Mesothelial cell of epicardium (in vitro differentiated cells): ENCODE data around the gene STK38L. TPM values are rescaled to one million over a fixed set of nuclear protein-coding genes. Genes with fewer than 3 reads are reported as not detected.

Experiments used
- DNase-seq, 2 experiments: peaks; one replicate each; pipeline ENCODE4 v3.0.0; 2021; ENCODE audit warnings: low spot score in 2 of 2; ENCODE audit not compliant: unreplicated experiment in 2 of 2
- H3K27ac Mint-ChIP-seq: 2 replicates; pipeline ENCODE4 v1.8.0; 2021; ENCODE audit warnings: mixed read lengths
- H3K27me3 Mint-ChIP-seq: 2 replicates; pipeline ENCODE4 v1.8.0; 2021; ENCODE audit warnings: low read depth, mixed read lengths
- H3K36me3 Mint-ChIP-seq: 2 replicates; pipeline ENCODE4 v1.8.0; 2021; ENCODE audit warnings: mixed read lengths
- H3K4me1 Mint-ChIP-seq: 2 replicates; pipeline ENCODE4 v1.8.0; 2021; ENCODE audit warnings: mixed read lengths
- H3K4me3 Mint-ChIP-seq: 2 replicates; pipeline ENCODE4 v1.8.0; 2021; ENCODE audit warnings: mild to moderate bottlenecking, moderate library complexity, mixed read lengths
- H3K9me3 Mint-ChIP-seq: 2 replicates; pipeline ENCODE4 v1.8.0; 2021; ENCODE audit warnings: mixed read lengths
- CTCF ChIP-seq: fragments of 200-600 bp; sonication (generic); IDR thresholded peaks from one replicate; pipeline ENCODE4 v1.5.0; 2021; ENCODE audit warnings: antibody characterized with exemption; ENCODE audit not compliant: unreplicated experiment
- total RNA-seq: library from RNA; stranded (reverse); gene quantifications from 3 replicates; pipeline ENCODE4 v1.2.1, GENCODE V29; 2021

STK38L gene
- total RNA-seq, 1 donor from 2014 or later = 48.2 TPM

DNA sequence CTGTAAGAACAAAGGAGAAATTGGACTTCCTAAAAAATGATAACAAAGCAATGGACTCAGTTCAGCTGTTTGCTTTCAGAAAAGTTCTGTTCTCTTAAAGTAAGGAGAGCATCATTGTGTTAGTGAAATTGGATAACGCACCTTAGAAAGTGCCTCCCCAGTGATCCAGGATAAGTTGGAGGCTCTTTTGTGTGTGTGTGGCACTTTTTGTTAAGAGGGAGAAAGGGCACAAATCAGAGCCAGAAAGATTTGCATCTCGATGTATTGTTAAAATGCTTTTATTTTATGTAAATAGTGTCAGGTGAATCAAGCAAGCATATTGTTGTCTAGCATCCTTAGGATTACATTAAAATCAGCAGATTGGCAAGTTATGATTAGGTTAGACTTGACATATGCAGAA is 2.1 kb downstream of the STK38L start:
- H3K36me3 Mint-ChIP-seq = peaks cover 3% of the 10 kb centered on the region
- no peak for TF ChIP-seq CTCF
- H3K4me1 Mint-ChIP-seq = peaks cover 26% of the 10 kb centered on the region
- H3K4me3 Mint-ChIP-seq = peak overlapping the region; percentile 99
- DNase-seq = no peak
- H3K9me3 Mint-ChIP-seq = no peaks in the 10 kb centered on the region
- H3K27ac Mint-ChIP-seq = peak overlapping the region; percentile 81
- H3K27me3 Mint-ChIP-seq = no peaks in the 10 kb centered on the region

- H3K4me1 Mint-ChIP-seq = peaks cover 26% of the 10 kb centered on the region
- no peaks in the 10 kb centered on the region for H3K27me3 Mint-ChIP-seq
- DNase-seq = no peak
- peak overlapping the region; percentile 3 for H3K27ac Mint-ChIP-seq
- no peak for TF ChIP-seq CTCF
- H3K4me3 Mint-ChIP-seq = peak overlapping the region; percentile 14
- H3K36me3 Mint-ChIP-seq = peaks cover 3% of the 10 kb centered on the region
- H3K9me3 Mint-ChIP-seq = no peaks in the 10 kb centered on the region
Observed at GRCh38 chr12:27246774-27247173, 2.7 kb downstream of the STK38L start.

- no peak for DNase-seq
- Mint-ChIP-seq H3K9me3 (peaks cover 8% of the 10 kb centered on the region), H3K4me3 (no peak overlapping the region), H3K36me3 (peaks cover 11% of the 10 kb centered on the region), H3K27ac (no peak overlapping the region), H3K4me1 (peaks cover 11% of the 10 kb centered on the region), H3K27me3 (no peaks in the 10 kb centered on the region)
- no peak for TF ChIP-seq CTCF
Observed at GRCh38 chr12:27252934-27253333, 8.8 kb downstream of the STK38L start.

- DNase-seq = no peak
- no peak for TF ChIP-seq CTCF
- Mint-ChIP-seq H3K27me3 (no peaks in the 10 kb centered on the region), H3K4me3 (no peak overlapping the region), H3K4me1 (peaks cover 7% of the 10 kb centered on the region), H3K27ac (no peak overlapping the region), H3K36me3 (peaks cover 8% of the 10 kb centered on the region), H3K9me3 (peaks cover 8% of the 10 kb centered on the region)
Observed at GRCh38 chr12:27253347-27253746, 9.3 kb downstream of the STK38L start.

DNA sequence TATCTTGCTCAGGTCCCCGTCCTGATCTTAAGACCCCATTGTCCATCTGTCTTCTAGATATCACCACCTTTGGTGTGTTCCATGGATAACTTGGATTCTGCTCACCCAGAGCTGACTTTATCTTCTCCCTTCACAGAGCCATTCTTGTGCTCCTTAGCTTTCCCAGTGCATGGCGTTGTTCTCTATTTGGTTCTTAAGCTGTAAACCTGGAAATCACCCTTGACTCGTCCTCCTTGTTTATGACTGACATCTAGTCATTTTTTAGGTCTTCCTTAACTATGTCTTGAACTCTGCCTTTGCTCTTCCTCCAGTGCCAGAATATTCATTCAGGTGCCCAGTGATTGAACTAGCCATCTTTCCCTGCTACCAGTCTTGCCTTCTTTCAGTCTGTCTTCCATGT is 11.7 kb downstream of the STK38L start:
- Mint-ChIP-seq H3K36me3 (peaks cover 8% of the 10 kb centered on the region), H3K4me3 (no peak overlapping the region), H3K27me3 (no peaks in the 10 kb centered on the region), H3K27ac (no peak overlapping the region), H3K9me3 (peaks cover 8% of the 10 kb centered on the region), H3K4me1 (peaks cover 23% of the 10 kb centered on the region)
- no peak for TF ChIP-seq CTCF
- DNase-seq = no peak
